ENCODE measurements around the gene USP15. TPM values are rescaled to one million over a fixed set of nuclear protein-coding genes. Genes with fewer than 3 reads are reported as not detected.

The USP15 gene
- total and polyA plus RNA-seq, 2 of the 8 experiments (the other 6 are each of a cell fraction or from before 2014, with no cell fraction given), result 12.7 to 38.6 TPM

- TF ChIP-seq USF2 (IDR thresholded peaks at IDR 0.05; ENCODE audit: low read length) (0 out of 2 replicates have a peak, but pooled peaks have one; percentile 19), POLR2A (IDR thresholded peaks at IDR 0.05; ENCODE audit: control extremely low read depth in 1 of 2, low read depth in 2 of 2, low read length in 2 of 2) (peak; percentile 92 to 94), EGR1 (IDR thresholded peaks at IDR 0.05; ENCODE audit: borderline replicate concordance, low read depth, low read length) (peak; percentile 96), FOSL1 (IDR thresholded peaks at IDR 0.05; ENCODE audit: insufficient read depth, low read depth, low read length) (no peak), RAD21 (IDR thresholded peaks at IDR 0.05 in 1 of 2, conservative IDR thresholded peaks at IDR 0.05 in 1 of 2; ENCODE audit: low read depth in 2 of 2, low read length in 2 of 2) (peak in 1 of 2 experiments; percentile 36; a peak in 2 of 4 replicates), POU5F1 (IDR thresholded peaks at IDR 0.05; ENCODE audit: low read depth, low read length) (peak; percentile 65), ASH2L (IDR thresholded peaks at IDR 0.05; ENCODE audit: low read length) (peak; percentile 96), KDM5A (IDR thresholded peaks at IDR 0.05; ENCODE audit: low read length) (peak; percentile 78), KDM4A (IDR thresholded peaks at IDR 0.05; ENCODE audit: low read depth, low read length, severe bottlenecking) (peak; percentile 90), TEAD4 (IDR thresholded peaks at IDR 0.05; ENCODE audit: low read depth, low read length) (no peak), CEBPB (IDR thresholded peaks at IDR 0.05; ENCODE audit: low read depth, low read length) (no peak), CHD1 (IDR thresholded peaks at IDR 0.05; ENCODE audit: low read depth, low read length) (peak; percentile 97), PHF8 (conservative IDR thresholded peaks at IDR 0.05; ENCODE audit: low read depth, low read length) (peak; percentile 76; the same call in 1 of the 2 replicates), TCF12 (IDR thresholded peaks at IDR 0.05; ENCODE audit: low read depth, low read length) (no peak), GABPA (IDR thresholded peaks at IDR 0.05; ENCODE audit: borderline replicate concordance, insufficient read depth, low read length) (no peak)
Observed at GRCh38 chr12:62259993-62260732, at the start of gene USP15 (continued).

Data from H1 (cell line).